Stomach (tissue), 4 donors: ENCODE measurements around the gene TAGLN2.

Experiments
- EP300 ChIP-seq: sonication (generic); formaldehyde crosslinking; IDR thresholded peaks from one replicate; pipeline ENCODE4 v1.6.1; 2017; ENCODE audit warnings: antibody characterized with exemption
- POLR2A ChIP-seq, 4 donors: fragments of 450-650 bp; IDR thresholded peaks; one replicate each; pipeline ENCODE4 v1.6.1; 2016; ENCODE audit warnings: antibody characterized with exemption in 4 of 4, control low read depth in 2 of 4, mild to moderate bottlenecking in 1 of 4, moderate library complexity in 1 of 4
- POLR2AphosphoS5 ChIP-seq, 3 donors: sonication (generic); formaldehyde crosslinking; IDR thresholded peaks; one replicate each; pipeline ENCODE4 v1.6.1; 2016; ENCODE audit warnings: antibody characterized with exemption in 3 of 3
- TF ChIP-seq, protein P1 (sequence below), 7 experiments: fragments of 450-650 bp in 4 of 7; fragments of 200-600 bp in 3 of 7; sonication (generic) in 3 of 7; IDR thresholded peaks; one replicate each; pipeline ENCODE4 v1.5.1; 2016 to 2019; ENCODE audit warnings: antibody characterized with exemption in 7 of 7, control low read depth in 2 of 7, mild to moderate bottlenecking in 1 of 7

DNA sequence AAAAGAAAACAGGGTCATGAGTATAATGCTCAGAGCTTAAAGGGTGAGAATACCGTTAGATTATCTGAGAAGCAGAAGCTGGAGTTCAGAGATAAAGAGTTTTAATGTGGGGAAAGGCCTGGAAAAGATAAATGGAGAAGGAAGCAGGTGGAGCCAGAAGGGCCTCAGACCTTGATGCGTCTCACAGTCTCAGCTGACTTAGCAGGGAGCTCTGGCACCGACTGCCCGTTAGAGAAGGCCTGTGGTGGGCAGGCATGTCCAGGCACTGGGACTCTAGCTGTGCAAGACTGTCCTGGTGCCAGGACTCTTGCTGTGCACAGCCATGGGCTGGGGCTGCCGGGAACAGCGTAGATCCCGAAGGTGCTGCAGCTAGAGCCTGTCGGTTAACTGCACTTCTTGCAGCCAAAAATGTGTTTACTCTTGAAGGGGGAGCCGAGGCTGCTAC lies 32.5 kb upstream of the TAGLN2 start:
- TF ChIP-seq POLR2AphosphoS5 (IDR thresholded peaks at IDR 0.05), result no peak
- TF ChIP-seq, protein P1, sequence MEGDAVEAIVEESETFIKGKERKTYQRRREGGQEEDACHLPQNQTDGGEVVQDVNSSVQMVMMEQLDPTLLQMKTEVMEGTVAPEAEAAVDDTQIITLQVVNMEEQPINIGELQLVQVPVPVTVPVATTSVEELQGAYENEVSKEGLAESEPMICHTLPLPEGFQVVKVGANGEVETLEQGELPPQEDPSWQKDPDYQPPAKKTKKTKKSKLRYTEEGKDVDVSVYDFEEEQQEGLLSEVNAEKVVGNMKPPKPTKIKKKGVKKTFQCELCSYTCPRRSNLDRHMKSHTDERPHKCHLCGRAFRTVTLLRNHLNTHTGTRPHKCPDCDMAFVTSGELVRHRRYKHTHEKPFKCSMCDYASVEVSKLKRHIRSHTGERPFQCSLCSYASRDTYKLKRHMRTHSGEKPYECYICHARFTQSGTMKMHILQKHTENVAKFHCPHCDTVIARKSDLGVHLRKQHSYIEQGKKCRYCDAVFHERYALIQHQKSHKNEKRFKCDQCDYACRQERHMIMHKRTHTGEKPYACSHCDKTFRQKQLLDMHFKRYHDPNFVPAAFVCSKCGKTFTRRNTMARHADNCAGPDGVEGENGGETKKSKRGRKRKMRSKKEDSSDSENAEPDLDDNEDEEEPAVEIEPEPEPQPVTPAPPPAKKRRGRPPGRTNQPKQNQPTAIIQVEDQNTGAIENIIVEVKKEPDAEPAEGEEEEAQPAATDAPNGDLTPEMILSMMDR (IDR thresholded peaks at IDR 0.05), result no peak
- no peak for TF ChIP-seq POLR2A (IDR thresholded peaks at IDR 0.05)
- no peak for TF ChIP-seq EP300
